ENCODE measurements around the gene PPIB.

DNA sequence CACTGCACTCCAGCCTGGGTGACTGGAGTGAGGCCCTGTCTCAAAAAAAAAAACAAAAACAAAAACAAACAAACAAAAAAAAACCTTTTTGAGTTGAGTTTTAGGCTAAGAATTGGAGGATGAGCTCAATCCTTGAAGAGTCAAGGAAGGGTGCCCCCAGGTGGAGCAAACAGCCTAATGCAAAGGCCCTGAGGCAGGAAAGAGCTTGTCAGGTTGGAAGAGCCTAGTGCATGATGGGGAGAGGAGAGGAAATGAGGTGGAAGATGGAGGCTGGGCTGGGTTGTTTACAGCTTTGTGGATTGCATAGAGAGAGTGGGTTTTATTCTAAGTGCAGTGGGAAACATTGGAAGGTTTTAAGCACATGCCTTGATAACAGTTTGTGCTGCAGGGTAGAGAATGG, 13.4 kb downstream of the PPIB start:
- TF ChIP-seq GATA2 (IDR thresholded peaks at IDR 0.05; ENCODE audit: low read depth, low read length) (no peak), GATA3 (IDR thresholded peaks at IDR 0.05; ENCODE audit: low read depth, low read length) (no peak)
